ENCODE data around the gene CYB561. TPM values are rescaled to one million over a fixed set of nuclear protein-coding genes. Genes with fewer than 3 reads are reported as not detected.

Gene CYB561
- total RNA-seq, 1 donor from 2014 or later = 14.7 TPM

DNA sequence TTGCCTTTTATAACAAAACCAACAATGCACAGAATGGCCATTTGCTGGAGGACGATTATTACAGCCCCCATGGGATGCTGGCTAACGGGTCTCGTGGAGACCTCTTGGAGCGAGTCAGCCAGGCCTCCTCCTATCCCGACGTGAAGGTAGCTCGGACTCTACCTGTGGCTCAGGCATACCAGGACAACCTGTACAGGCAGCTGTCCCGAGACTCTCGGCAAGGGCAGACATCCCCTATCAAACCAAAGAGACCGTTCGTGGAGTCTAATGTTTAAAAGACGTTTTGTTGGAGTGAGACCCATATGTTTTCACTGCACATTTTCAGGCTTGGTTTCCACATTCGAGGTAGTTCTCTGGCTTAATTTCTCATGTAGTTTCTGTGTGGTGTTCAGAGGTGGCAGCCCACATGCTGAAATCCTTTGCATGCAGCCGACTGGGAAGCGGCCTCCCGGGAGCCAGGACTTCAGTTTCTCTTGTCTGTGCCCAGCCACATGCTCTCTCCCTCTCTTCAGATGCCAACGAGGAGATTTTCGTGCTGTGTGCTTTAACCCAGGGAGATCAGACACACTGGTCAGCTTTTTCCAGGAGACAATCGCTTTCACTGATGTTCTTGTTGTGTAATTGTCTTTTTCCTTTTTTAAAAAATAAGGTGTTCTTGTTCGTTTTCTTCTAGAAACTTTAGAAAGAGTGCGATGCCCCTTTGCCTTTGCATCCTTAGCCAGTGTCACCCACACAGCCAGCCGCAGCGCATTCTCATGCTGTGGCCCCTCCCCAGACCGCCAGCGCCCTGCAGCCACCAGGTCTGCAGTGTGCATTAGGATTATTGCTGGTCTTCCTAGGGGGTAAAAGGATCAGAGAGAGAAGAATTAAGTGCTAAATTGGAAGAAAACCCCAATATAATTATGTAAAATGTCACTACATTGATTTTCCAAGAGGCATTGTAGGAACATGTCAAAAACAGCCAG lies 24.1 kb downstream of the CYB561 start:
- intact Hi-C loops (cut with micrococcal nuclease) = no loop called here

DNA sequence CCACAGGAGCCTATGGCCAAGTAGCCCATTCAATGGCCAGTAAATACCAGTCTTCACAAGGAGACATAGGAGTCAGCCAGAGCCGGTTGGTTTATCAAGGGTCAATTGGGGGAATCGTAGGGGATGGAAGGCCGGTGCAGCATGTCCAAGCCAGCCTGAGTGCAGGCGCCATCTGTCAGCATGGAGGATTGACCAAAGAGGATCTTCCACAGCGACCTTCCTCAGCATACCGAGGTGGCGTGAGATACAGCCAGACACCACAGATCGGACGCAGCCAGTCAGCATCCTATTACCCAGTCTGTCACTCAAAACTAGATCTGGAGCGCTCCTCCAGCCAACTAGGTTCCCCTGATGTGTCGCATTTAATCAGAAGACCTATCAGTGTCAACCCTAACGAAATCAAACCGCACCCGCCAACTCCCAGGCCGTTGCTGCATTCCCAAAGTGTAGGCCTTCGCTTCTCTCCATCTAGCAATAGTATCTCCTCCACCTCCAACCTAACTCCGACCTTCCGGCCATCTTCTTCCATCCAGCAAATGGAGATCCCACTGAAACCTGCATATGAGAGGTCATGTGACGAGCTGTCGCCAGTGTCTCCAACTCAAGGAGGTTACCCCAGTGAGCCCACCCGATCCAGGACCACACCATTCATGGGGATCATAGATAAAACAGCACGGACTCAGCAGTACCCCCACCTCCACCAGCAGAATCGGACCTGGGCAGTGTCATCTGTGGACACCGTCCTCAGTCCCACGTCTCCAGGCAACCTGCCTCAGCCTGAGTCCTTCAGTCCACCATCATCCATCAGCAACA lies 25.0 kb downstream of the CYB561 start:
- DNase-seq = no peak
- ATAC-seq = no peak
- intact Hi-C loops (cut with micrococcal nuclease) = no loop called here

More for the DNA sequence above, 24.1 kb downstream of the CYB561 start:
- DNase-seq (no peak), ATAC-seq (no peak)

DNA sequence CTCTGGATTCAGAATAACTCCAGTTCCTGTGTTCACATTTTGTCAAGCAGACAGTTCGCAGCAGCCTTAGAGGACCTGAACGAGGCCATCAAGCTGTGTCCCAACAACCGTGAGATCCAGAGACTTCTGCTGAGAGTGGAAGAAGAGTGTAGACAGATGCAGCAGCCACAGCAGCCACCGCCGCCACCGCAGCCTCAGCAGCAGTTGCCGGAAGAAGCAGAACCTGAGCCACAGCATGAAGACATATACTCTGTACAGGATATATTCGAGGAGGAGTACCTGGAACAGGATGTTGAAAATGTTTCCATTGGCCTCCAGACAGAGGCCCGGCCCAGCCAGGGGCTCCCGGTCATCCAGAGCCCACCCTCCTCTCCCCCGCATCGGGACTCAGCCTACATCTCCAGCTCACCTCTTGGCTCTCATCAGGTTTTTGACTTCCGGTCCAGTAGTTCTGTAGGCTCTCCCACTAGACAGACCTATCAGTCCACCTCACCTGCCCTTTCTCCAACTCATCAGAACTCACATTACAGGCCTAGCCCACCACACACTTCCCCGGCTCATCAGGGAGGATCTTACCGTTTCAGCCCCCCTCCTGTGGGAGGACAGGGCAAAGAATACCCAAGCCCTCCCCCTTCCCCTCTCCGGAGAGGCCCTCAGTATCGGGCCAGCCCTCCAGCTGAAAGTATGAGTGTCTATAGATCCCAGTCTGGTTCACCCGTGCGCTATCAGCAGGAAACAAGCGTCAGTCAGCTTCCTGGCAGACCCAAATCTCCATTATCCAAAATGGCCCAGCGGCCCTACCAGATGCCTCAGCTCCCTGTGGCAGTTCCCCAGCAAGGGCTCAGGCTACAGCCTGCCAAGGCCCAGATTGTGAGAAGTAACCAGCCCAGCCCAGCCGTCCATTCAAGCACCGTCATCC lies 25.9 kb downstream of the CYB561 start:
- intact Hi-C loops (cut with micrococcal nuclease) = no loop called here
- ATAC-seq = peak; percentile 17
- DNase-seq = no peak

DNA sequence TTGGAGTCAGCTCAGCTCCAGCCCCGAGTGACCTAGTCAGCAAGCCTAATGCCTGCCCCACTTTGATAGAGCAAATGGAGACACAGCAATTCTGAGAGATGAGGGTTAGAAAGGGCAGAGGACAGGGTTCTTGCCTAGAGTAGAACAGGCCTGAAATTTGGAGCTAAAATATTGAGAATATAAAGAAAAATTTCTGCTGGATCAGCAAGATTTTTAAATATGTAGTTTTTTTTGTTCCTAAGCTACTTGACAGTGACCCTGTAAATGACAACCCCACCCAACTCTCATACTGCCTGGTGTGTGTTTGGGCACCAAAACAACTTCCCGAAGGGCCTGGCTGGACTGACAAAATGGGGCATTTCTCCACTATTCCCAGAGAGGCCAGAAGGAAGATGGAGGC lies 26.7 kb downstream of the CYB561 start:
- ATAC-seq (no peak), DNase-seq (no peak)
- intact Hi-C loops (cut with micrococcal nuclease) = no loop called here

DNA sequence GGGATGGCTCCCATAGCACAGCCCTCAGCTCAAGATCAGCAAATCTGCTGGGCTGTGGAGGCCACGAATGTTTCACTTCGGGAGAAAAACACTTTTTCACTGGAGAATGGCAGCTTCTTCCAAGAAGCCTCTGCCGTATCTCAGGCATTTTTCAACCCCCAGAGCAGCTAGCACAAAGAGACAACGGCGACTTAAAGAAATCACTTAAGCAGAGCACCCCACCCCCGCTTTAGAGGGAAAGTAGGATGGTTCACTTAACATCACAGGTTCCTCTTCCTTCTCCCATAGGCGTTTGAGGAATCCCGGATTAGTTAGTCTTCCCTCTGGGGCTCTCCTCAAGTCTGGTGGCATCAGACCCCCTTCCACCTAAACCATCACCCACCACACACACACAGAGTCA lies 27.6 kb downstream of the CYB561 start:
- no peak for DNase-seq
- intact Hi-C loops (cut with micrococcal nuclease) = no loop called here
- no peak for ATAC-seq

DNA sequence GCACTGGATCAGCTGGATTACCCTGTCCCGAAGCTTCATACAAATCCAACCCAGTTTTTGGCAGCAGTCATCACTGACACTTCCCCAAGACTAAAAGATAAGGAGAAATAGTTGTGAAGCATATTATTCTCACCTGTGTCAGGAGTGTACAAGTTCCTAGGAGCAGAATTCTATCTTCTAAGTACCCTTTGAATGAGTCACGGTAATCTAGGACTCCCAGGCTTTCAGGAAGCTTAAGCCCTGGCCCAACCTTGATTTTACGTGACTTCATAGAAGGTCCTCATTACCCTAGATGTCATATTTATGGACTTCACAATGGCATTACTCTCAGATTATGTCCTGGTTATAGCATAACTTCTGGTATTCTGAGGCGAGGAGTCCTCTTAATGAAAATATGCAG lies 31.9 kb downstream of the CYB561 start:
- intact Hi-C loops (cut with micrococcal nuclease) = no loop called here
- ATAC-seq (no peak), DNase-seq (no peak)

DNA sequence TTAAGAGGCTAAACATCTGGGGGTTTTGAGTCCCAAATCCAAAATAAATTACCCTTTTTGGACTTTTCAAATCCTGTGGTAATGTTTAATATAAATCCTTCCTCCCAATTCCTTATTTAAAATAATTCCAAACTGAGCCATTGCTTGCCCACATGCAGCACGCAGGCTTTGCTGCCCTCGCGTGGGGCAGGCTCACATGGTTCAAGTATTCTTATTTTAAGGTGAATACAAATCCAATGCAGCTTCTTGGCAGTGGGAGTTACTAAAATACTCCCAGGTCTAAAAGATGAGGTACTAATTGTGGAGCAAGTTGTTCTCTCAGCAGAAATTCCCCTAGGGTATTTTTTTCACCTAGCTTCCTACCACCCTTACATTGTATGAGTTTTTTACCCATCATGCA lies 33.0 kb downstream of the CYB561 start:
- DNase-seq (no peak), ATAC-seq (no peak)
- intact Hi-C loops (cut with micrococcal nuclease) = no loop called here

- DNase-seq (no peak), ATAC-seq (no peak)
- intact Hi-C loops (cut with micrococcal nuclease) = no loop called here
These were observed 33.9 kb downstream of the CYB561 start for GRCh38 chr17:63412234-63412633.

DNA sequence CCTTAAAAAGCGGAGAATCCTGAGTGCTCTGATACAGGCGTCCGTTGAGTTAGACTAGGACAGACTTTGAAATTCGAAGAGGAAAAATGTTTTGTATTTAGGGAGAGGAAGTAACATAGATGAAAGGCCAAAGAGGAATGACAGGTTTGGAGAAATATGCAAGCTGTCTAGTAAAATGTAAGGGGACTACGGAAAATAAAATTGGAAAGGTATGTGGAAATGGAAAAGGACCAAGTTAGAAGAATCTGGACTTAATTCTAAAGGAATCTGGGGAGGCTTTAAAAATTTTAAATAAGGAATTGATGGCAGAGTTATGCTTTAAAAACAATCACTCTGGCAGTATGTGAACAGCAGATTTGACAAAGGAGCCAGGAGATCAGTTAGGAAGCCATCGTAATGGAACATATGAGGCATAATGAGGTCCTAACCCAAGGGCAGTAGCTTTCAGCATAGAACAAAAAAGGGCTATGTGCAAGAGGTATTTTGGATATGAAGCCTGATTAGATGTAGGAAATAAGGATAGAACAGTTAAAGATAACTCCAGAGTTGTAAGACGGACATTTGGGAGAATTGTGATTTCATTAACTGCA lies 38.3 kb downstream of the CYB561 start:
- intact Hi-C loops (cut with micrococcal nuclease) = loop anchor here (10.0 kb wide), 3 partner anchors 133 to 733 kb away; no protein-coding TSS in a partner anchor
- no peak for ATAC-seq
- no peak for DNase-seq

GRCh38 chr17:63406689-63407330 lies 39.3 kb downstream of the CYB561 start:
- intact Hi-C loops (cut with micrococcal nuclease) = loop anchor here (10.0 kb wide), 3 partner anchors 132 to 732 kb away; no protein-coding TSS in a partner anchor
- ATAC-seq (peak; percentile 84), DNase-seq (no peak)

DNA sequence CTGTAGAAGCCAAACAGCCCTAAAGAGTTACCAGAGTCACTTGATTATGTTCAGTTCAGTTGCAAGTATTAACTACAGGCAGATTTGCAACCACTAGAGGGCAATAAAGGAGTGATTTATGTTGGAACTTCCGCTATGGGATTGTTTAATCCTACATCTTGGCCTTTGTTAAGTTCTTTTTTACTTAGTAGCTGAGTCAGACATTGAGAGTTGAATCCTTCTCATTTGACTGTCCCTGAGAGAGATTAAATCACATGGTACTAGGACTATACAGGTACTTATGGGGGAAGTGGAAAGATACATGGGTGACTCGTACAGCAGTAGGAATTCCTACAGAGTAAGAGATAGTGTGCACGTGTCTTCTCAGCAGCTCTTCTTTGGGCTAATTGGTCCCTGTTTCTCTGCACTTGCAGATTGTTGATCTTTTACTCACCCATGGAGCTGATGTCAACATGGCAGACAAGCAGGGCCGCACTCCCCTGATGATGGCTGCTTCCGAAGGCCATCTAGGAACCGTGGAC lies 40.3 kb downstream of the CYB561 start:
- DNase-seq (no peak), ATAC-seq (peak; percentile 58)
- intact Hi-C loops (cut with micrococcal nuclease) = loop anchor here (10.0 kb wide), 3 partner anchors 131 to 731 kb away; no protein-coding TSS in a partner anchor

- ATAC-seq (no peak), DNase-seq (no peak)
- intact Hi-C loops (cut with micrococcal nuclease) = loop anchor here (10.0 kb wide), 3 partner anchors 130 to 730 kb away; no protein-coding TSS in a partner anchor
These were observed 41.1 kb downstream of the CYB561 start for GRCh38 chr17:63405020-63405419.

DNA sequence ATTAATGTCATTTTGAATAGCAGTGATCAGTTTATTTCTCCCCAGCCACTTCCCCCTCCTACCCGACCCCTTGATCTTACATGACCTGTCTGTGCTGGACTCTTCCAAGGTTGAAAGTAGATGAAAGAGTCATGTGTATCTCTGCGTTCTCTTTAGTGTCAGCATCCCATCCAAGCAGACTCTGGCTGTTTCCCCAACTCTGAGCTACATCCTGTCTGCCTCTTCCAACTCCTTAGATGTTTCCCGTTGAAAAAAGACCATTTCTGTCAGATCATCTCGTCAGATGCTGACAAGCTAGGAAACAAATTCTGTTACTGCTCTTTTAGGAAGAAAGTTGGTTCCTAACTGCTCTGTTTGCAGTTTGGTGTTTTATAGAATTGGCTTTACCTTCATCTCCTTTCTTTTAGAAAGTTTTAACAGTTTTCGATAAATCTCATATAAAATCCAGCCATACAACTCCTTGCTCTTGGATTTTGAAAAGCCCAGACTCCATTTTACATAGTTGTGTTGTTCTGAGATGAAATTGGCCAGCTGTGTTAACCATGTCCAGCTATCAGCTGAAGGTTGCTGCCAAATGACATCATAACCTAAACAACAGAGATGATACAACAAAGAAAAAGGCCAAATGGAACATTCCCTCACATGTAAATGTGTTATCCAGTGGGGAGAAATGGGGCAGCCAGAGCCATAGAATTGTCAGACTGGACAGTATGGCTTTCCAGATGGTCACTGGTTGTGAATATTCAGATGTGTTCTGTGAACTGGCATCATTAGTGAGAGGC lies 43.5 kb downstream of the CYB561 start:
- intact Hi-C loops (cut with micrococcal nuclease) = loop anchor here (10.0 kb wide), 3 partner anchors 128 to 728 kb away; no protein-coding TSS in a partner anchor
- ATAC-seq = peak; percentile 46
- no peak for DNase-seq

GRCh38 chr17:63399856-63400255 lies 46.2 kb downstream of the CYB561 start:
- ATAC-seq = peak; percentile 93
- peak; percentile 82 for DNase-seq
- intact Hi-C loops (cut with micrococcal nuclease) = loop anchor here (10.0 kb wide), 3 partner anchors 125 to 725 kb away; no protein-coding TSS in a partner anchor

- DNase-seq (no peak), ATAC-seq (peak; percentile 27)
These were observed 46.8 kb downstream of the CYB561 start for GRCh38 chr17:63399316-63399715.

GRCh38 chr17:63398680-63399079 lies 47.4 kb downstream of the CYB561 start:
- DNase-seq (no peak), ATAC-seq (no peak)
- intact Hi-C loops (cut with micrococcal nuclease) = no loop called here

More at GRCh38 chr17:63399316-63399715, 46.8 kb downstream of the CYB561 start:
- intact Hi-C loops (cut with micrococcal nuclease) = no loop called here
